Lung (tissue), 12 donors: Measurements from ENCODE around the gene BCL11A. TPM values are rescaled to one million over a fixed set of nuclear protein-coding genes. Genes with fewer than 3 reads are reported as not detected.

Source experiments
- ATAC-seq: fragments of 200-7000 bp; cut with Tn5 transposase; one replicate; pipeline ENCODE4 v1.9.1; 2020; ENCODE audit warnings: moderate number of reproducible peaks; ENCODE audit not compliant: insufficient read depth, low FRiP score
- DNase-seq, 3 donors: peaks; one replicate each; pipeline ENCODE4 v3.0.0-alpha.2; 2013 to 2017
- H3K27ac ChIP-seq, 2 donors: one replicate each; pipeline ENCODE4 v1.5.1; 2013; ENCODE audit warnings: mild to moderate bottlenecking in 2 of 2, moderate library complexity in 2 of 2, control low read depth in 1 of 2, inconsistent platforms in 1 of 2, low read depth in 1 of 2, low read length in 1 of 2
- H3K27me3 ChIP-seq, 3 donors: one replicate each; pipeline ENCODE4 v1.5.1; 2013; ENCODE audit warnings: low read length in 2 of 3; ENCODE audit not compliant: control insufficient read depth in 3 of 3, insufficient read depth in 3 of 3
- H3K36me3 ChIP-seq, 4 donors: one replicate each; pipeline ENCODE4 v1.5.1; 2013; ENCODE audit warnings: low read length in 4 of 4, mild to moderate bottlenecking in 1 of 4, moderate library complexity in 1 of 4; ENCODE audit not compliant: control insufficient read depth in 4 of 4, insufficient read depth in 4 of 4
- H3K4me1 ChIP-seq, 5 donors: one replicate each; pipeline ENCODE4 v1.5.1; 2013; ENCODE audit warnings: low read length in 5 of 5, mild to moderate bottlenecking in 2 of 5, moderate library complexity in 1 of 5; ENCODE audit not compliant: control insufficient read depth in 5 of 5, insufficient read depth in 5 of 5
- H3K4me3 ChIP-seq: one replicate; pipeline ENCODE4 v1.5.1; 2013; ENCODE audit warnings: mild to moderate bottlenecking, control low read depth, moderate library complexity
- H3K9ac ChIP-seq, 2 donors: one replicate each; pipeline ENCODE4 v1.5.1; 2013; ENCODE audit warnings: low read length in 2 of 2, control low read depth in 1 of 2; ENCODE audit not compliant: insufficient read depth in 1 of 2
- H3K9me3 ChIP-seq, 4 donors: one replicate each; pipeline ENCODE4 v1.5.1; 2013; ENCODE audit warnings: low read length in 3 of 4, mild to moderate bottlenecking in 1 of 4, moderate library complexity in 1 of 4; ENCODE audit not compliant: control insufficient read depth in 4 of 4, insufficient read depth in 3 of 4
- WGBS, 2 donors: extraction: QIAGEN DNeasy Blood & Tissue Kit; methylation state at CpG; one replicate each; pipeline ENCODE4 v1.1.7; 2013; 5-methylcytosine and 5-hydroxymethylcytosine counted together
- polyA plus RNA-seq, 2 donors: library from polyadenylated mRNA; stranded (reverse); fragments of 200-250 nt; gene quantifications; one replicate each; pipeline ENCODE4 v1.2.1, GENCODE V29; 2013
- total RNA-seq, 2 donors: library from RNA; depleted of rRNA in 1 of 2; stranded (reverse); fragments of >200 nt in 1 of 2; gene quantifications; one replicate each; pipeline ENCODE4 v1.2.1, GENCODE V29; 2014 to 2021
- TF ChIP-seq, protein P1 (sequence below): IDR thresholded peaks from 2 replicates; pipeline ENCODE4 v1.5.1; 2012; ENCODE audit warnings: mild to moderate bottlenecking; ENCODE audit errors: control extremely low read depth, extremely low read depth
- donor health status: control.
- donor health status: control.
- donor health status: Bipolar disorder and iron deficiency.
- donor health status: healthy.
- donor health status: DM: yes; HTN: yes; CAD: no.

The BCL11A gene
- total and polyA plus RNA-seq, 4 donors, result 1.5 to 21.1 (median 4.7) TPM

DNA sequence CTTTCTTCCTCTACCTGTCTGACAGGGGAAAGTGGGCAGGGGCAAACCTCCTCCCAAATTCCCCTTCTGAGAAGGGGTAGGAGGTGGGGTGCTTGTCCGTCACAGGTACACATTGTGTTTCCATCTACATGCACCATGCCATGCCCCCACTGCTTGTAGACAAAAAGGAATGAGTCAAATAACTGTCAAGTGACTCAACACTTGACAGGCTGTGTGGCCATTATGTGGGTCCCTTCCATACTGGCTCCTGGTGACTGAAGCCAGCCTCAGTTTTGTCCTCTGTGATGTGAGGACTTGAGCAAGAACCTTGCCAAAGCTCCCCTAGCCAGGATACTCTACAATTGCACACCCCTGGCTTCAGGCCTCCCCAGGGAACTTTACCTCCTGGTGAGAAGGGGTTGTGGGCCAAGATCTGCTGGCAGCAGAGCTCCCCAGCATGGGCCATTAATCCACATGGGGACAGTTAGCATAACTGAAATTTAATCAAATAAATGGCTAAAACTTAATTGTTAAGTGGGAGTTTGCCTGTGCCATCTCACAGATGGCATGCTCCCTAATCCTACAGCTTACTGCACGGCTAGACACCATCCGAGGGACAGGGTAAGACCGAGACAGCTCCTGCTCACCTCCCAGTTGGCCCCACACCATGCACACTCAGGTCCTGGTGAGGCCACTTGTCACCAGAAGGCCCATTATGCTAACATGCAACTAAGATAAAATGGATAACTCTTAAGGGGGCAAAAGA is 140.2 kb downstream of the BCL11A start:
- H3K4me3 ChIP-seq, result no peak overlapping the region
- no peak overlapping the region for H3K9ac ChIP-seq
- no peaks in the 10 kb centered on the region for H3K36me3 ChIP-seq
- ATAC-seq (no peak), DNase-seq (no peak)
- no peak overlapping the region for H3K27ac ChIP-seq
- 65 to 80% methylated on average over 4 of the region's 4 CpGs for WGBS, 2 donors
- H3K4me1 ChIP-seq, result peaks cover 0 to 4% (median 0%) of the 10 kb centered on the region in 5 donors
- peaks cover 0 to 2% (median 0%) of the 10 kb centered on the region in 3 donors for H3K27me3 ChIP-seq
- peaks cover 0 to 3% (median 0%) of the 10 kb centered on the region in 4 donors for H3K9me3 ChIP-seq
- TF ChIP-seq, protein P1, sequence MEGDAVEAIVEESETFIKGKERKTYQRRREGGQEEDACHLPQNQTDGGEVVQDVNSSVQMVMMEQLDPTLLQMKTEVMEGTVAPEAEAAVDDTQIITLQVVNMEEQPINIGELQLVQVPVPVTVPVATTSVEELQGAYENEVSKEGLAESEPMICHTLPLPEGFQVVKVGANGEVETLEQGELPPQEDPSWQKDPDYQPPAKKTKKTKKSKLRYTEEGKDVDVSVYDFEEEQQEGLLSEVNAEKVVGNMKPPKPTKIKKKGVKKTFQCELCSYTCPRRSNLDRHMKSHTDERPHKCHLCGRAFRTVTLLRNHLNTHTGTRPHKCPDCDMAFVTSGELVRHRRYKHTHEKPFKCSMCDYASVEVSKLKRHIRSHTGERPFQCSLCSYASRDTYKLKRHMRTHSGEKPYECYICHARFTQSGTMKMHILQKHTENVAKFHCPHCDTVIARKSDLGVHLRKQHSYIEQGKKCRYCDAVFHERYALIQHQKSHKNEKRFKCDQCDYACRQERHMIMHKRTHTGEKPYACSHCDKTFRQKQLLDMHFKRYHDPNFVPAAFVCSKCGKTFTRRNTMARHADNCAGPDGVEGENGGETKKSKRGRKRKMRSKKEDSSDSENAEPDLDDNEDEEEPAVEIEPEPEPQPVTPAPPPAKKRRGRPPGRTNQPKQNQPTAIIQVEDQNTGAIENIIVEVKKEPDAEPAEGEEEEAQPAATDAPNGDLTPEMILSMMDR, result no peak

DNA sequence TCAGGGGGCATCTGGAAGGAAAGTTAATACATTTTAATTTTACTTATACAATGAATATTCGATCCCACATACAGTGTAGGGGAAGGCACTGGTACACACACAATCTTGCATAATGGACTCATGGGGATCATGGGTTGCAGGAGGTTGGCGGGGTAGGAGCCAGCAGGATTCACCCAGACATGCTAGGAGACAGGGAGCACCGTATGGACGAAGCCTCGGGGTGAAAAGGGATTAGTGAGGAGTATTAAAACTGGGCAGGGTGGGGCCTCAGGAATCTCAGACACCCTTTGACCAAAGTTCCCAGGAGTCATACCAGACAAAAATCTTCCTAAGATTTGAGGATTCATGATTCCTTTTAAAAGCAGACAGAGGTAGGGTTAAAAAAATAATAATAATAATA is 140.8 kb downstream of the BCL11A start:
- no peak for ATAC-seq
- peaks cover 0 to 2% (median 0%) of the 10 kb centered on the region in 3 donors for H3K27me3 ChIP-seq
- no peak overlapping the region for H3K27ac ChIP-seq
- H3K36me3 ChIP-seq, result no peaks in the 10 kb centered on the region
- peaks cover 0 to 4% (median 0%) of the 10 kb centered on the region in 5 donors for H3K4me1 ChIP-seq
- no peak for DNase-seq
- H3K9ac ChIP-seq, result no peak overlapping the region
- TF ChIP-seq, protein P1, result no peak
- 76 to 80% methylated on average over 5 of the region's 5 CpGs for WGBS, 2 donors
- H3K4me3 ChIP-seq, result no peak overlapping the region
- peaks cover 0 to 3% (median 0%) of the 10 kb centered on the region in 4 donors for H3K9me3 ChIP-seq

DNA sequence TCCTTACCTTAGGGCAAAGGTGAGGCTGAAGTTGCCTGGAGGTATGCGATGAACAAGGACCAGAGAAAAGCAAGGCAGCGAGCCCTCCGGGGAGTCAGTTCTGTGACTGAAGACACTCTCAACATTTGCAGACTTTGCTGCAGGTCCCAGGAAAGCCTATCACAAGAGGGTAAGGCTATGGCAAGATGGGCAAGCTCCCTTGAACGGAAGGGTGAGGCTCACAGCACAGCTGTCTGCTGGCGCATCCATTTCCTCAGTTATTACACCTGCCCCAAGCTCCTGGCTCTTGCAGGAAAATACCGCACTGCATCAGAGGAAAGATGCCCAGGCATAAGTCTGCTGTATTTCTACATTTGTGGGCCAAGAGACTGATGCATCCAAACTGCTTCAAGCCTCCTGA is 141.4 kb downstream of the BCL11A start:
- TF ChIP-seq, protein P1, result no peak
- Histone ChIP-seq H3K9ac (no peak overlapping the region), H3K4me1 (peaks cover 0 to 6% (median 0%) of the 10 kb centered on the region in 5 donors), H3K4me3 (no peak overlapping the region), H3K36me3 (no peaks in the 10 kb centered on the region), H3K9me3 (peaks cover 0 to 3% (median 0%) of the 10 kb centered on the region in 4 donors), H3K27ac (no peak overlapping the region), H3K27me3 (peaks cover 0 to 2% (median 0%) of the 10 kb centered on the region in 3 donors)
- DNase-seq (no peak), ATAC-seq (no peak)
- 58 to 79% methylated on average over 6 of the region's 6 CpGs for WGBS, 2 donors
